Thymus (tissue), 14 donors: ENCODE results near the gene ERBIN. TPM values are rescaled to one million over a fixed set of nuclear protein-coding genes. Genes with fewer than 3 reads are reported as not detected.
"Not testable (repeated sequence)": the region's sequence is repeated elsewhere in the genome, so short reads cannot be mapped to it uniquely, and the experiment has no call there.

Experiments used
- DNase-seq, 9 donors: peaks; one replicate each; pipeline ENCODE4 v3.0.0-alpha.2; 2013; ENCODE audit warnings: low spot score in 9 of 9, low read depth in 6 of 9, missing footprints in 1 of 9
- H3K27ac ChIP-seq, 2 donors: one replicate each; pipeline ENCODE4 v1.5.1; 2013; ENCODE audit warnings: control low read depth in 1 of 2, low read depth in 1 of 2, low read length in 1 of 2, mild to moderate bottlenecking in 1 of 2, moderate library complexity in 1 of 2
- H3K27me3 ChIP-seq, 2 donors: one replicate each; pipeline ENCODE4 v1.5.1; 2013; ENCODE audit warnings: low read length in 1 of 2; ENCODE audit not compliant: control insufficient read depth in 2 of 2, insufficient read depth in 1 of 2
- H3K36me3 ChIP-seq, 2 donors: one replicate each; pipeline ENCODE4 v1.5.1; 2013; ENCODE audit warnings: low read length in 1 of 2, mild to moderate bottlenecking in 1 of 2, moderate library complexity in 1 of 2; ENCODE audit not compliant: control insufficient read depth in 2 of 2, insufficient read depth in 2 of 2
- H3K4me1 ChIP-seq, 2 donors: one replicate each; pipeline ENCODE4 v1.5.1; 2013; ENCODE audit warnings: low read length in 2 of 2; ENCODE audit not compliant: control insufficient read depth in 2 of 2, insufficient read depth in 2 of 2
- H3K4me3 ChIP-seq, 2 donors: one replicate each; pipeline ENCODE4 v1.5.1; 2013; ENCODE audit warnings: low read length in 2 of 2, control low read depth in 1 of 2, mild to moderate bottlenecking in 1 of 2
- H3K9me3 ChIP-seq, 2 donors: one replicate each; pipeline ENCODE4 v1.5.1; 2013; ENCODE audit warnings: low read length in 1 of 2, mild to moderate bottlenecking in 1 of 2; ENCODE audit not compliant: control insufficient read depth in 2 of 2, insufficient read depth in 1 of 2
- WGBS: extraction: QIAGEN DNeasy Blood & Tissue Kit; methylation state at CpG from one replicate; pipeline ENCODE4 v1.1.7; 2013; 5-methylcytosine and 5-hydroxymethylcytosine counted together
- long read RNA-seq, 10 donors: transcript quantifications; one replicate each; lab custom pipeline, GENCODE V29; 2026
- polyA plus RNA-seq: library from polyadenylated mRNA; stranded (reverse); fragments of 200-250 nt; gene quantifications from one replicate; pipeline ENCODE4 v1.2.3, GENCODE V29; 2013
- total RNA-seq: library from RNA; stranded (reverse); fragments of 120-200 nt; gene quantifications from one replicate; pipeline ENCODE4 v1.2.4, GENCODE V29; 2013
- donor health status: healthy.

The ERBIN gene, protein sequence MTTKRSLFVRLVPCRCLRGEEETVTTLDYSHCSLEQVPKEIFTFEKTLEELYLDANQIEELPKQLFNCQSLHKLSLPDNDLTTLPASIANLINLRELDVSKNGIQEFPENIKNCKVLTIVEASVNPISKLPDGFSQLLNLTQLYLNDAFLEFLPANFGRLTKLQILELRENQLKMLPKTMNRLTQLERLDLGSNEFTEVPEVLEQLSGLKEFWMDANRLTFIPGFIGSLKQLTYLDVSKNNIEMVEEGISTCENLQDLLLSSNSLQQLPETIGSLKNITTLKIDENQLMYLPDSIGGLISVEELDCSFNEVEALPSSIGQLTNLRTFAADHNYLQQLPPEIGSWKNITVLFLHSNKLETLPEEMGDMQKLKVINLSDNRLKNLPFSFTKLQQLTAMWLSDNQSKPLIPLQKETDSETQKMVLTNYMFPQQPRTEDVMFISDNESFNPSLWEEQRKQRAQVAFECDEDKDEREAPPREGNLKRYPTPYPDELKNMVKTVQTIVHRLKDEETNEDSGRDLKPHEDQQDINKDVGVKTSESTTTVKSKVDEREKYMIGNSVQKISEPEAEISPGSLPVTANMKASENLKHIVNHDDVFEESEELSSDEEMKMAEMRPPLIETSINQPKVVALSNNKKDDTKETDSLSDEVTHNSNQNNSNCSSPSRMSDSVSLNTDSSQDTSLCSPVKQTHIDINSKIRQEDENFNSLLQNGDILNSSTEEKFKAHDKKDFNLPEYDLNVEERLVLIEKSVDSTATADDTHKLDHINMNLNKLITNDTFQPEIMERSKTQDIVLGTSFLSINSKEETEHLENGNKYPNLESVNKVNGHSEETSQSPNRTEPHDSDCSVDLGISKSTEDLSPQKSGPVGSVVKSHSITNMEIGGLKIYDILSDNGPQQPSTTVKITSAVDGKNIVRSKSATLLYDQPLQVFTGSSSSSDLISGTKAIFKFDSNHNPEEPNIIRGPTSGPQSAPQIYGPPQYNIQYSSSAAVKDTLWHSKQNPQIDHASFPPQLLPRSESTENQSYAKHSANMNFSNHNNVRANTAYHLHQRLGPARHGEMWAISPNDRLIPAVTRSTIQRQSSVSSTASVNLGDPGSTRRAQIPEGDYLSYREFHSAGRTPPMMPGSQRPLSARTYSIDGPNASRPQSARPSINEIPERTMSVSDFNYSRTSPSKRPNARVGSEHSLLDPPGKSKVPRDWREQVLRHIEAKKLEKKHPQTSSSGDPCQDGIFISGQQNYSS (N-terminal part only)
- total RNA-seq (75.8 TPM), polyA plus RNA-seq (45.0 TPM)
- long read RNA-seq, donor 1, full-length matches to known transcripts: 1 of 1 reads
- long read RNA-seq, donor 1, partial matches to known transcripts: 0 of 1 reads
- long read RNA-seq, donor 1, other reads (novel, unspliced or antisense): 0 of 1 reads
- long read RNA-seq, donor 2: 0 reads
- long read RNA-seq, donor 3, full-length matches to known transcripts: 4 of 16 reads
- long read RNA-seq, donor 3, partial matches to known transcripts: 12 of 16 reads
- long read RNA-seq, donor 3, other reads (novel, unspliced or antisense): 0 of 16 reads
- long read RNA-seq, donor 4, full-length matches to known transcripts: 5 of 11 reads
- long read RNA-seq, donor 4, partial matches to known transcripts: 6 of 11 reads
- long read RNA-seq, donor 4, other reads (novel, unspliced or antisense): 0 of 11 reads
- long read RNA-seq, donor 5, partial matches to known transcripts: 11 of 13 reads
- long read RNA-seq, donor 5, other reads (novel, unspliced or antisense): 0 of 13 reads
- long read RNA-seq, donor 6, full-length matches to known transcripts: 2 of 34 reads
- long read RNA-seq, donor 6, partial matches to known transcripts: 32 of 34 reads
- long read RNA-seq, donor 6, other reads (novel, unspliced or antisense): 0 of 34 reads
- long read RNA-seq, donor 7, full-length matches to known transcripts: 5 of 5 reads
- long read RNA-seq, donor 7, partial matches to known transcripts: 0 of 5 reads
- long read RNA-seq, donor 7, other reads (novel, unspliced or antisense): 0 of 5 reads
- long read RNA-seq, donor 8, partial matches to known transcripts: 8 of 9 reads
- long read RNA-seq, donor 8, other reads (novel, unspliced or antisense): 0 of 9 reads
- long read RNA-seq, donor 9, full-length matches to known transcripts: 4 of 4 reads
- long read RNA-seq, donor 9, partial matches to known transcripts: 0 of 4 reads
- long read RNA-seq, donor 9, other reads (novel, unspliced or antisense): 0 of 4 reads
- long read RNA-seq, donor 10, full-length matches to known transcripts: 2 of 9 reads
- long read RNA-seq, donor 10, partial matches to known transcripts: 7 of 9 reads
- long read RNA-seq, donor 10, other reads (novel, unspliced or antisense): 0 of 9 reads

DNA sequence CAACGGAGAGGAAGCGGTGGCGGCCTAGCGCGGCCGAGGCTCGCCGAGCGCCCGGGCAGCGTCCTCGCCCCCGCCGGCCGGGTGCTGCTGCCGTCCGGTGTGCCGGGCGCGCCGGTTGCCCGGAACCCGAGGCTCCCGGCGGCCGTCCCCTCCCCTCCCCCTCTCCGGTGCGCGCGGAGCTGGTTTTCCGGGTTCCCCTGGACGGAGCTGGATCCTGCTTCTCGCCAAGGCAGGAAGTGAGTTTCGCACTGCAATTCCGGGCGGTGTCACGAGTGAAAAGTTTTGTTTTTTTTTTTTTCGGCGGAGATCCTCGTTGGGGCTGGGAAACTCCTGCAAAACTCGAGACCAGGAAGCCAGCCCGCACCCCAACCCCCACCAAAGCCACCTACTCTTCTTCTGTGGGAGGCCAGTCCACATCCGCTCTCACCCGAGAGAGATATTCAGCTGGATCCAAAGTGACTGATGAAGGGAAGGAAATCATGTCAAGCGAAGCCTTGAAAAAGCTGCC is at the start of gene ERBIN:
Gene ERBIN, plus strand, starts transcription at position 300 of the 508 bp plus-strand sequence. CDS start 66,144 bp downstream, outside the sequence.
- WGBS: under 1% methylated on average over 45 of the region's 45 CpGs
- no peaks in the 10 kb centered on the region for H3K9me3 ChIP-seq
- DNase-seq: peak; percentile 42 to 85 (median 63)
- peak within 1 kb of the TSS; percentile 96 to 99 for H3K27ac ChIP-seq
- peaks cover 2 to 12% of the 10 kb centered on the region in 2 donors for H3K4me1 ChIP-seq
- H3K27me3 ChIP-seq: no peaks in the 10 kb centered on the region
- H3K36me3 ChIP-seq: peaks cover 0 to 9% of the 10 kb centered on the region in 2 donors
- H3K4me3 ChIP-seq: peak within 1 kb of the TSS; percentile 68 to 90

DNA sequence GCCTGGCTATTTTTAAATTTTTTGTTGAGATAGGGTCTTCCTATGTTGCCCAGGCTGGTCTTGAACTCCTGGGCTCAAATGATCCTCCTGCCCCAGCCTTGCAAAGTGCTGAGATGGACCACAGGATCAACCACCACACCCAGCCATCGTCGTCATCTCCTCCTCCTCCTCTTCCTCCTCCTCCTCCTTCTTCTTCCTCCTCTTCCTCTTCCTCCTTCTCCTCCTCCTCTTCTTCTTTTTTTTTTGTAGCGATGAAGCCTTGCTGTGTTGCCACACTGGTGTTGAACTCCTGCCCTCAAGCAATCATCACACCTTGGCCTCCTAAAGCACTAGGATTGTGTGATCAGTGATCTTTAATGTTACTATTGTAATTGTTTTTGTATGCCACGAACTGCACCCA is 49.4 kb upstream of the ERBIN start:
- no peak for DNase-seq
- H3K36me3 ChIP-seq: no peaks in the 10 kb centered on the region
- H3K4me1 ChIP-seq: no peaks in the 10 kb centered on the region
- no peaks in the 10 kb centered on the region for H3K27me3 ChIP-seq
- WGBS: 93% methylated on average over 4 of the region's 4 CpGs
- H3K27ac ChIP-seq: no peak overlapping the region
- H3K9me3 ChIP-seq: no peaks in the 10 kb centered on the region
- H3K4me3 ChIP-seq: no peak overlapping the region

DNA sequence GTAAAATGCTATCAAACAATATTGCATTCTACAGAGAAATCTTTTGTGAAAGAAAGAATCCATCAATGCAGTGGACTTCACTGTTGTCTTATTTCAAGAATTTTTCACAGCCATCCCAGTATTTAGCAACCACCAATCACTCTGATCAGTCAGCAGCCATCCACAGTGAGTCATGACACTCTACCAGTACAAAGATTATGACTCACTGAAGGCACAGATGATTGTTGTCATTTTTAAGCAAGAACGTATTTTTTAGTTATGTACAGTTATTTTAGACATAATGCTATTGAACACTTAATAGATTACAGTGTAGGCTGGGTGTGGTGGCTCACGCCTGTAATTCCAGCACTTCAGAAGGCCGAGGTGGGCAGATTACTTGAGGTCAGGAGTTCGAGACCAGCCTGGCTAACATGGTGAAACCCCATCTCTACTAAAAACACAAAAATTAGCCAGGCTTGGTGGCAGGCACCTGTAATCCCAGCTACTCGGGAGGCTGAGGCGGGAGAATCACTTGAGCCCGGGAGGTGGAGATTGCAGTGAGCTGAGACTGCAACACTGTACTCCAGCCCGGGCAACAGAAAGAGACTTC is 46.6 kb upstream of the ERBIN start:
- not testable (repeated sequence) for H3K27ac ChIP-seq, DNase-seq, H3K36me3 ChIP-seq

DNA sequence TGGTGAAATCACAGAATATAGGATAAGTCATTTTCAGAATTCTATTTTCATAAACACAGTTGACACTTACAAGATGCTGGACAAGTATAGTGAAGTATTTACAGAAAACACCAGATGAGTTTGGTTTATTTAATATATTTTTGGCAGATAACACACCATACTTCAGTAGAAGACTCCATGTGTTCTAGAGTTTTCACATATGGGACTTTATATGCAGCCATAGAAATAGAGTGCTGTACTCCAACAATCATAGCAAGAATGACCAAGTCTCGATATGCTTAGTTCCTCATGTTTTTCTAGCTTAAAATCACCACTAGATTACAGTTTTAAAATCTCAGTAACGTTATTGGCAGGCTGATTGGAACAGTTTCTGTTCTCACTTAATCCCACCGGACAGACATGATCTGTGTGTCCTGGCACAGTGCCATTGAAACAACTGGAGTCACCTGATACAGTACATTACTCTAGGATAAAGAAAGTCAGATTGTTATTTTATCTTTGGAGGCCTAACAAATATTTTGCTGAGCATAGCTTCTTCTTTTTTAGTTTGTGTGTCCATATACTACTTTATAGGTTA is 45.8 kb upstream of the ERBIN start:
- H3K27ac ChIP-seq: no peak overlapping the region
- H3K9me3 ChIP-seq: no peaks in the 10 kb centered on the region
- 92% methylated on average over 3 of the region's 3 CpGs for WGBS
- no peak overlapping the region for H3K4me3 ChIP-seq
- no peak for DNase-seq
- no peaks in the 10 kb centered on the region for H3K36me3 ChIP-seq
- no peaks in the 10 kb centered on the region for H3K27me3 ChIP-seq
- H3K4me1 ChIP-seq: no peaks in the 10 kb centered on the region

More for the DNA sequence above, 46.6 kb upstream of the ERBIN start:
- WGBS: 97% methylated on average over 8 of the region's 8 CpGs
- not testable (repeated sequence) for H3K27me3 ChIP-seq, H3K4me1 ChIP-seq, H3K9me3 ChIP-seq, H3K4me3 ChIP-seq

DNA sequence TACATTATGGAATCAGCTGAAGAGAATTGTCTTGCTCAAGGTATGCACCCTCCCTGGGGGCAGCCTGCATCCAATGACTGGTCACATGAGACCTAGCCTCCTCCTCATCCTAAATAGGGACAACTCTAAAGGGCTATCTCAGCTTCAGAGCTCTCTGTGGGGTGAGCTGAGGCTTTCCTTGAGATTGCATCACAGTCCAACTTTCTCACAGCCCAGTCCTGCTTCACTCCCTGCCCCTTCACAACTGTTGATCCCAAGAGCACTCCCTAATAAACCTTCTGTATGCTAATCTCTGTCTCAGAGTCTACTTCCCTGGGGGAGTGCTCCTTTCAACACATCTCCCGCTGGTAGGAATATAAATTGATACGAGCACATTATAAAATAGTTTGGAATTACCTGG is 44.1 kb upstream of the ERBIN start:
- Histone ChIP-seq H3K27ac (no peak overlapping the region), H3K4me3 (no peak overlapping the region), H3K9me3 (no peaks in the 10 kb centered on the region), H3K36me3 (no peaks in the 10 kb centered on the region), H3K27me3 (no peaks in the 10 kb centered on the region), H3K4me1 (no peaks in the 10 kb centered on the region)
- no peak for DNase-seq
- WGBS: 97% methylated on average over 2 of the region's 2 CpGs

DNA sequence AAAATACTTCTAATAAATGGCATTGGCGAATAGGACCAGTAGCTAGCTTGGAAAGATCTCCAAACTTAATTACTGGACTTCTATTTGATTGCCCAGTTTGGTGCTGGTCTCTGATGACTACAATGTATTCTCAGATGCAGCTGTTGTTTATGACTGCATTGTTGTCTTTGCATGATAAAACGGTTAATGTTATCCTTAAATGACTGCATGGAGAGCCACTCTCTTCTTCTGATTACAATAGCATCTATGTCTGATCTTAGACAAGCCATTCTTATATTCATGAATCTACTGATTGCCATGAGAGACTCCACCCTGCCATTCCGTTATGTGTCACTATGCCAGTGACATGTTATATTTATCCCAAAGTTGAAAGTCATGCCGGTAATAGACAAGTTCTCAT is 42.9 kb upstream of the ERBIN start:
- no peak for DNase-seq
- H3K4me1 ChIP-seq: no peaks in the 10 kb centered on the region
- 98% methylated on average over 4 of the region's 4 CpGs for WGBS

DNA sequence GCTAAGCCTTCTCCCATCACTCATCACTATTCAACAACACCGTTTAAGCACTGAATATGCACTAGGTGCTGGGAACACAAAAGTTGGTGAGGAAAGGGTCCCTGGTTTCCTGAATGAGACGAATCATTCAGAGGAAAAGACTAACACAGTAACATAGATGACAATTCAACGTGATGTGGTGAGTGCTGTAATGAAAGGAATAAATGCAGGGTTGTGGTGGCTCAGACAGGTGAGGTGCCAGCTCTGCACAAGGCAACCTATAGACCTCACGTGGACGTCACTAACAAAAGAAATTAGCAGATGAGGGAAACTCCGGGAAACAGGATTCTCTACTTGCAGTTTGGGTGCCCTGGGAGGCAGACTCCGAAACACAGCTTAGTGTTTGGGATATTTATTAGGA is 40.0 kb upstream of the ERBIN start:
- Histone ChIP-seq H3K4me3 (no peak overlapping the region), H3K4me1 (no peaks in the 10 kb centered on the region), H3K27ac (no peak overlapping the region), H3K36me3 (no peaks in the 10 kb centered on the region), H3K27me3 (no peaks in the 10 kb centered on the region), H3K9me3 (no peaks in the 10 kb centered on the region)
- 92% methylated on average over 7 of the region's 7 CpGs for WGBS
- no peak for DNase-seq

More for the DNA sequence above, 42.9 kb upstream of the ERBIN start:
- no peak overlapping the region for H3K27ac ChIP-seq
- H3K9me3 ChIP-seq: no peaks in the 10 kb centered on the region
- no peak overlapping the region for H3K4me3 ChIP-seq
- no peaks in the 10 kb centered on the region for H3K27me3 ChIP-seq
- no peaks in the 10 kb centered on the region for H3K36me3 ChIP-seq
